ENCODE data around the gene CLK4. TPM values are rescaled to one million over a fixed set of nuclear protein-coding genes. Genes with fewer than 3 reads are reported as not detected.

CLK4 gene
- total and polyA plus RNA-seq, 2 of the 8 experiments (the other 6 are each of a cell fraction or from before 2014, with no cell fraction given): 8.1 to 12.6 TPM

GRCh38 chr5:178553517-178553916 lies 73.3 kb downstream of the CLK4 start:
- no peaks in the 10 kb centered on the region for H4K20me1 ChIP-seq (replicated peaks in 1 of 2; ENCODE audit: control insufficient read depth in 1 of 2, insufficient read depth in 2 of 2, low read length in 2 of 2)
- H4K5ac ChIP-seq (ENCODE audit: insufficient read length, low read depth, low read length): no peak overlapping the region
- no peaks in the 10 kb centered on the region for H3K36me3 ChIP-seq (ENCODE audit: control insufficient read depth in 2 of 4, insufficient read depth in 4 of 4, low read length in 3 of 4)
- H3K56ac ChIP-seq (replicated peaks; ENCODE audit: insufficient read length, low read depth, low read length): no peak overlapping the region
- H3K18ac ChIP-seq (ENCODE audit: extremely low read depth, low read length): no peak overlapping the region
- no peak overlapping the region for H2BK15ac ChIP-seq (ENCODE audit: low read length)
- ChIA-PET CTCF (ENCODE audit: partially characterized antibody) (interaction anchor here (0.7 to 1.7 kb wide), 4 partner anchors 37 to 270 kb away, joined by 3 to 5 read pairs (median 3); partner anchors contain the start of gene COL23A1), POLR2A (ENCODE audit: partially characterized antibody) (interaction anchor here (0.8 kb wide), 1 partner anchor 98 kb away, joined by 3 read pairs; no protein-coding TSS in a partner anchor)
- peak overlapping the region; percentile 11; the same call in 1 of the 2 replicates for H2AK5ac ChIP-seq (ENCODE audit: low read depth, low read length)
- no peak overlapping the region for H4K8ac ChIP-seq (ENCODE audit: extremely low read depth, insufficient read depth, low read length)
- no peak overlapping the region for H3K9ac ChIP-seq (replicated peaks in 1 of 4; ENCODE audit: extremely low read depth in 1 of 4, low read depth in 3 of 4, low read length in 3 of 4)
- H3K27me3 ChIP-seq (replicated peaks in 1 of 4; ENCODE audit: control insufficient read depth in 3 of 4, extremely low read depth in 1 of 4, insufficient read depth in 3 of 4, low read length in 3 of 4): peaks cover 0 to 2% (median 0%) of the 10 kb centered on the region in 4 experiments; a peak in 2 of 7 replicates
- H3K4me3 ChIP-seq (ENCODE audit: extremely low read depth in 1 of 4, insufficient read depth in 2 of 4, low read depth in 3 of 4, low read length in 4 of 4): no peak overlapping the region
- H3K23ac ChIP-seq (ENCODE audit: insufficient read length): no peak overlapping the region
- 86% methylated on average over 13 of the region's 13 CpGs; no CpG with 5 or more reads in 1 of the 2 experiments for WGBS, 2 experiments (ENCODE audit: extremely low coverage in 1 of 2, insufficient coverage in 1 of 2, insufficient read length in 1 of 2, insufficient replicate concordance in 2 of 2, low coverage in 1 of 2, low lambda C conversion rate in 2 of 2, missing lambda C conversion rate in 1 of 2)
- no peak overlapping the region for H3K4me2 ChIP-seq (ENCODE audit: insufficient read depth in 1 of 2, low read depth in 2 of 2, low read length in 2 of 2)
- FAIRE-seq: no peak
- H3K14ac ChIP-seq (ENCODE audit: insufficient read length): no peak overlapping the region
- peak overlapping the region; percentile 22 for H4K91ac ChIP-seq (replicated peaks; ENCODE audit: insufficient read length, low read length)
- no peaks in the 10 kb centered on the region for H3K79me1 ChIP-seq (ENCODE audit: low read depth, low read length)
- no peaks in the 10 kb centered on the region for H3K23me2 ChIP-seq (ENCODE audit: low read depth, low read length)
- H2BK120ac ChIP-seq (replicated peaks; ENCODE audit: low read depth, low read length): no peak overlapping the region
- no peak overlapping the region for H3K27ac ChIP-seq (ENCODE audit: low read depth, low read length)
- H2BK12ac ChIP-seq (ENCODE audit: low read depth, low read length): peak overlapping the region; percentile 9; the same call in 1 of the 2 replicates
- H2AFZ ChIP-seq (ENCODE audit: low read length): no peak overlapping the region
- H3K79me2 ChIP-seq (ENCODE audit: control insufficient read depth in 1 of 2, insufficient read depth in 2 of 2, low read length in 2 of 2): no peaks in the 10 kb centered on the region
- DNase-seq (ENCODE audit: low read depth in 1 of 2, low spot score in 2 of 2): no peak
- H3K4ac ChIP-seq (replicated peaks; ENCODE audit: insufficient read length, low read depth, low read length): no peak overlapping the region
- peak overlapping the region; percentile 4; the same call in 1 of the 2 replicates for H2BK5ac ChIP-seq (ENCODE audit: low read depth, low read length)
- H2BK20ac ChIP-seq (ENCODE audit: low read length): no peak overlapping the region
- no peaks in the 10 kb centered on the region for H3K9me3 ChIP-seq (ENCODE audit: insufficient read depth in 2 of 2, low read depth in 1 of 2, low read length in 1 of 2)
- H3K4me1 ChIP-seq (replicated peaks in 1 of 4; ENCODE audit: control insufficient read depth in 3 of 4, insufficient read depth in 4 of 4, low read length in 3 of 4): peaks cover 2 to 11% (median 5%) of the 10 kb centered on the region in 4 experiments; a peak in 6 of 7 replicates
- TF ChIP-seq YY1 (IDR thresholded peaks at IDR 0.05; ENCODE audit: low read depth, low read length) (no peak), ATF3 (IDR thresholded peaks at IDR 0.05; ENCODE audit: insufficient read depth, low read depth, low read length) (no peak), JUN (IDR thresholded peaks at IDR 0.05; ENCODE audit: low read depth, low read length) (no peak), TAF1 (IDR thresholded peaks at IDR 0.05; ENCODE audit: low read depth, low read length) (no peak), RAD21 (IDR thresholded peaks at IDR 0.05 in 1 of 2, conservative IDR thresholded peaks at IDR 0.05 in 1 of 2; ENCODE audit: low read depth in 2 of 2, low read length in 2 of 2) (no peak), TEAD4 (IDR thresholded peaks at IDR 0.05; ENCODE audit: low read depth, low read length) (no peak), POLR2A (IDR thresholded peaks at IDR 0.05; ENCODE audit: control extremely low read depth in 1 of 2, low read depth in 2 of 2, low read length in 2 of 2) (no peak), CTBP2 (IDR thresholded peaks at IDR 0.05; ENCODE audit: borderline replicate concordance, insufficient read depth, insufficient read length, low read length) (no peak), RNF2 (IDR thresholded peaks at IDR 0.05; ENCODE audit: borderline replicate concordance, low read depth, low read length, missing control alignments, poor library complexity, severe bottlenecking) (no peak), BCL11A (IDR thresholded peaks at IDR 0.05; ENCODE audit: low read depth in 2 of 2, low read length in 2 of 2) (no peak), GTF2F1 (IDR thresholded peaks at IDR 0.05; ENCODE audit: borderline replicate concordance, low read depth, low read length) (no peak), NANOG (IDR thresholded peaks at IDR 0.05; ENCODE audit: insufficient read depth, low read depth, low read length, poor library complexity, severe bottlenecking) (no peak)

All from H1 (cell line).